AG10803 (cell line): ENCODE measurements around the gene RHOXF2B.
"Not testable (repeated sequence)": the region's sequence is repeated elsewhere in the genome, so short reads cannot be mapped to it uniquely, and the experiment has no call there.

ENCODE experiments used
- DNase-seq: peaks from one replicate; pipeline ENCODE4 v3.0.0; 2010; ENCODE audit warnings: low read depth
- H3K4me3 ChIP-seq: 2 replicates; pipeline ENCODE4 v1.5.1; 2011; ENCODE audit warnings: mild to moderate bottlenecking, low read length, control low read depth
- CTCF ChIP-seq: conservative IDR thresholded peaks from 2 replicates; pipeline ENCODE4 v1.5.1; 2011; ENCODE audit warnings: mild to moderate bottlenecking, low read length, control low read depth, inconsistent platforms

The RHOXF2B gene

GRCh38 chrX:120077590-120077989 is at the start of gene RHOXF2B:
RHOXF2B (minus strand) TSS chrX:120077690; CDS start chrX:120077552, 138 bp downstream.
- not testable (repeated sequence) for H3K4me3 ChIP-seq, DNase-seq

GRCh38 chrX:120125444-120125843 is 48.0 kb upstream of the RHOXF2B start:
- no peak for DNase-seq
- TF ChIP-seq CTCF = no peak

GRCh38 chrX:120120223-120120622 is 42.7 kb upstream of the RHOXF2B start:
- H3K4me3 ChIP-seq = no peak overlapping the region
- DNase-seq = no peak
- TF ChIP-seq CTCF = no peak

More at GRCh38 chrX:120125444-120125843, 48.0 kb upstream of the RHOXF2B start:
- no peak overlapping the region for H3K4me3 ChIP-seq

GRCh38 chrX:120115438-120115963 is 38.0 kb upstream of the RHOXF2B start, which contains the start of gene RHOXF1:
RHOXF1 (minus strand) TSS chrX:120115913; CDS start chrX:120115862, 51 bp downstream.
- TF ChIP-seq CTCF = no peak
- no peak for DNase-seq
- H3K4me3 ChIP-seq = no peak within 1 kb of the TSS

GRCh38 chrX:120111611-120112010 is 34.1 kb upstream of the RHOXF2B start:
- no peak for DNase-seq
- no peak overlapping the region for H3K4me3 ChIP-seq
- TF ChIP-seq CTCF = no peak

GRCh38 chrX:120109378-120109777 is 31.9 kb upstream of the RHOXF2B start:
- no peak overlapping the region for H3K4me3 ChIP-seq
- DNase-seq = no peak
- TF ChIP-seq CTCF = no peak

GRCh38 chrX:120104707-120105106 is 27.2 kb upstream of the RHOXF2B start:
- not testable (repeated sequence) for H3K4me3 ChIP-seq, DNase-seq

- not testable (repeated sequence) for DNase-seq, H3K4me3 ChIP-seq
Measured at GRCh38 chrX:120101057-120101456, 23.6 kb upstream of the RHOXF2B start.

- no peak for TF ChIP-seq CTCF
- DNase-seq = no peak
Measured at GRCh38 chrX:120090208-120090607, 12.7 kb upstream of the RHOXF2B start.

More at GRCh38 chrX:120090208-120090607, 12.7 kb upstream of the RHOXF2B start:
- no peak overlapping the region for H3K4me3 ChIP-seq
